ENCODE measurements around the gene RAB14. TPM values are rescaled to one million over a fixed set of nuclear protein-coding genes. Genes with fewer than 3 reads are reported as not detected.
"Not testable (repeated sequence)": the region's sequence is repeated elsewhere in the genome, so short reads cannot be mapped to it uniquely, and the experiment has no call there.

Gene RAB14
- polyA plus RNA-seq, 4 donors = 100 to 130 (median 128) TPM

- no peak for DNase-seq (ENCODE audit: low read depth in 4 of 4, low spot score in 3 of 4)
Observed at GRCh38 chr9:121169094-121169601, 32.5 kb downstream of the RAB14 start.

- no peak for DNase-seq (ENCODE audit: low read depth in 4 of 4, low spot score in 3 of 4)
Observed at GRCh38 chr9:121168052-121168451, 33.6 kb downstream of the RAB14 start.

GRCh38 chr9:121160025-121160424 lies 41.6 kb downstream of the RAB14 start:
- no peak for DNase-seq (ENCODE audit: low read depth in 4 of 4, low spot score in 3 of 4)

- DNase-seq (ENCODE audit: low read depth in 4 of 4, low spot score in 3 of 4) = no peak
Observed at GRCh38 chr9:121157939-121158338, 43.7 kb downstream of the RAB14 start.

GRCh38 chr9:121156263-121156731 lies 45.4 kb downstream of the RAB14 start:
- no peak for DNase-seq (ENCODE audit: low read depth in 4 of 4, low spot score in 3 of 4)

GRCh38 chr9:121154782-121155181 lies 46.9 kb downstream of the RAB14 start:
- no peak for DNase-seq (ENCODE audit: low read depth in 4 of 4, low spot score in 3 of 4)

GRCh38 chr9:121153642-121154041 lies 48.0 kb downstream of the RAB14 start:
- no peak for DNase-seq (ENCODE audit: low read depth in 4 of 4, low spot score in 3 of 4)

- no peak for DNase-seq (ENCODE audit: low read depth in 4 of 4, low spot score in 3 of 4)
Observed at GRCh38 chr9:121150188-121150587, 51.5 kb downstream of the RAB14 start.

- no peak for DNase-seq (ENCODE audit: low read depth in 4 of 4, low spot score in 3 of 4)
Observed at GRCh38 chr9:121144482-121144881, 57.2 kb downstream of the RAB14 start.

GRCh38 chr9:121143771-121144170 lies 57.9 kb downstream of the RAB14 start:
- DNase-seq (ENCODE audit: low read depth in 4 of 4, low spot score in 3 of 4) = no peak

GRCh38 chr9:121141706-121142105 lies 60.0 kb downstream of the RAB14 start:
- no peak for DNase-seq (ENCODE audit: low read depth in 4 of 4, low spot score in 3 of 4)

GRCh38 chr9:121141306-121141705 lies 60.4 kb downstream of the RAB14 start:
- DNase-seq (ENCODE audit: low read depth in 4 of 4, low spot score in 3 of 4) = no peak

GRCh38 chr9:121140162-121140561 lies 61.5 kb downstream of the RAB14 start:
- no peak for DNase-seq (ENCODE audit: low read depth in 4 of 4, low spot score in 3 of 4)

- DNase-seq (ENCODE audit: low read depth in 4 of 4, low spot score in 3 of 4) = no peak
Observed at GRCh38 chr9:121138973-121139372, 62.7 kb downstream of the RAB14 start.

- no peak for DNase-seq (ENCODE audit: low read depth in 4 of 4, low spot score in 3 of 4)
Observed at GRCh38 chr9:121138561-121138960, 63.1 kb downstream of the RAB14 start.

- DNase-seq (ENCODE audit: low read depth in 4 of 4, low spot score in 3 of 4) = no peak
Observed at GRCh38 chr9:121135642-121136041, 66.0 kb downstream of the RAB14 start.

- no peak for DNase-seq (ENCODE audit: low read depth in 4 of 4, low spot score in 3 of 4)
Observed at GRCh38 chr9:121133104-121133816, 68.4 kb downstream of the RAB14 start.

- not testable (repeated sequence) for DNase-seq (ENCODE audit: low read depth in 4 of 4, low spot score in 3 of 4)
Observed at GRCh38 chr9:121129384-121129783, 72.3 kb downstream of the RAB14 start.
